CD1c-positive myeloid dendritic cell (primary cell): Measurements from ENCODE around the gene NID1.

Experiments used
- DNase-seq: peaks from one replicate; pipeline ENCODE4 v3.0.0-alpha.2; 2016; ENCODE audit errors: extremely low spot score

The NID1 gene

GRCh38 chr1:236064674-236065508 is at the start of gene NID1:
NID1 (minus strand) TSS chr1:236065090; CDS start chr1:236065079, 11 bp downstream.
- DNase-seq, result peak; percentile 59

GRCh38 chr1:236114076-236114747 is 49.3 kb upstream of the NID1 start:
- no peak for DNase-seq

GRCh38 chr1:236113324-236114032 is 48.6 kb upstream of the NID1 start:
- no peak for DNase-seq

- DNase-seq, result no peak
Observed at GRCh38 chr1:236112332-236112627, 47.4 kb upstream of the NID1 start.

GRCh38 chr1:236111527-236112331 is 46.8 kb upstream of the NID1 start:
- DNase-seq, result no peak

- DNase-seq, result no peak
Observed at GRCh38 chr1:236110137-236110536, 45.2 kb upstream of the NID1 start.

GRCh38 chr1:236108027-236108648 is 43.2 kb upstream of the NID1 start:
- no peak for DNase-seq

- no peak for DNase-seq
Observed at GRCh38 chr1:236107121-236107907, 42.4 kb upstream of the NID1 start.

GRCh38 chr1:236103646-236104218 is 38.8 kb upstream of the NID1 start:
- DNase-seq, result peak; percentile 80

- DNase-seq, result no peak
Observed at GRCh38 chr1:236103059-236103458, 38.2 kb upstream of the NID1 start.

- DNase-seq, result no peak
Observed at GRCh38 chr1:236102611-236103010, 37.7 kb upstream of the NID1 start.

GRCh38 chr1:236101233-236102200 is 36.6 kb upstream of the NID1 start:
- DNase-seq, result no peak

GRCh38 chr1:236100799-236101198 is 35.9 kb upstream of the NID1 start:
- DNase-seq, result no peak

GRCh38 chr1:236099355-236099974 is 34.6 kb upstream of the NID1 start:
- no peak for DNase-seq

- no peak for DNase-seq
Observed at GRCh38 chr1:236098267-236098666, 33.4 kb upstream of the NID1 start.

GRCh38 chr1:236096660-236097482 is 32.0 kb upstream of the NID1 start:
- peak; percentile 85 for DNase-seq

GRCh38 chr1:236095705-236096520 is 31.0 kb upstream of the NID1 start:
- DNase-seq, result no peak
